ENCODE measurements around the gene FUT3.

Gene FUT3

GRCh38 chr19:5799247-5800241 is 51.7 kb downstream of the FUT3 start:
- DNase-seq: no peak

- DNase-seq: no peak
Observed at GRCh38 chr19:5798244-5798643, 53.0 kb downstream of the FUT3 start.

GRCh38 chr19:5795382-5795919 is 55.8 kb downstream of the FUT3 start:
- no peak for DNase-seq

- DNase-seq: no peak
Observed at GRCh38 chr19:5793188-5793587, 58.1 kb downstream of the FUT3 start.

Measured in stimulated activated CD4-positive, alpha-beta T cell treated with anti-CD3 and anti-CD28 coated beads, Interleukin-12 subunit alpha, Interleukin-12 subunit beta, amount 100 ng/mL, for 4 hours (primary cell).